ENCODE data around the gene STXBP5L.

The STXBP5L gene

GRCh38 chr3:120983841-120984240, 75.8 kb downstream of the STXBP5L start:
- no peaks in the 10 kb centered on the region for H3K36me3 ChIP-seq (ENCODE audit: insufficient read depth, low read length)
- H3K4me3 ChIP-seq (ENCODE audit: low read length, poor library complexity, severe bottlenecking): no peak overlapping the region
- H3K4me2 ChIP-seq (ENCODE audit: low read depth, low read length, poor library complexity, severe bottlenecking): no peak overlapping the region
- TF ChIP-seq EZH2phosphoT487 (IDR thresholded peaks at IDR 0.05; ENCODE audit: borderline replicate concordance) (no peak), CTCF (conservative IDR thresholded peaks at IDR 0.05; ENCODE audit: low read length) (no peak)
- H3K9me2 ChIP-seq (replicated peaks; ENCODE audit: low read depth, low read length): no peaks in the 10 kb centered on the region
- no peaks in the 10 kb centered on the region for H3F3A ChIP-seq (ENCODE audit: low read depth)
- no peaks in the 10 kb centered on the region for H3K27me3 ChIP-seq (ENCODE audit: insufficient read depth, low read length, poor library complexity, severe bottlenecking)
- no peaks in the 10 kb centered on the region for H3K79me2 ChIP-seq (ENCODE audit: insufficient read depth, low read length)
- H2AFZ ChIP-seq (ENCODE audit: low read length): no peak overlapping the region
- H3K9me3 ChIP-seq (ENCODE audit: insufficient read depth, low read depth, low read length): no peaks in the 10 kb centered on the region; the same call in 1 of the 2 replicates
- no peak overlapping the region for H3K9ac ChIP-seq (ENCODE audit: low read depth, low read length, poor library complexity, severe bottlenecking)
- H4K20me1 ChIP-seq (ENCODE audit: insufficient read depth, low read length, poor library complexity, severe bottlenecking): no peaks in the 10 kb centered on the region
- H3K4me1 ChIP-seq (ENCODE audit: insufficient read depth, low read length, poor library complexity, severe bottlenecking): no peaks in the 10 kb centered on the region

GRCh38 chr3:120985242-120985641, 77.2 kb downstream of the STXBP5L start:
- H3K79me2 ChIP-seq (ENCODE audit: insufficient read depth, low read length): no peaks in the 10 kb centered on the region
- H3K9me3 ChIP-seq (ENCODE audit: insufficient read depth, low read depth, low read length): no peaks in the 10 kb centered on the region; the same call in 1 of the 2 replicates
- no peak for TF ChIP-seq EZH2phosphoT487 (IDR thresholded peaks at IDR 0.05; ENCODE audit: borderline replicate concordance)
- no peak for TF ChIP-seq CTCF (conservative IDR thresholded peaks at IDR 0.05; ENCODE audit: low read length)
- H3K9ac ChIP-seq (ENCODE audit: low read depth, low read length, poor library complexity, severe bottlenecking): no peak overlapping the region
- H2AFZ ChIP-seq (ENCODE audit: low read length): no peak overlapping the region
- no peak overlapping the region for H3K4me3 ChIP-seq (ENCODE audit: low read length, poor library complexity, severe bottlenecking)
- H3F3A ChIP-seq (ENCODE audit: low read depth): no peaks in the 10 kb centered on the region
- H3K4me1 ChIP-seq (ENCODE audit: insufficient read depth, low read length, poor library complexity, severe bottlenecking): no peaks in the 10 kb centered on the region
- H3K36me3 ChIP-seq (ENCODE audit: insufficient read depth, low read length): no peaks in the 10 kb centered on the region
- no peaks in the 10 kb centered on the region for H3K9me2 ChIP-seq (replicated peaks; ENCODE audit: low read depth, low read length)
- no peaks in the 10 kb centered on the region for H4K20me1 ChIP-seq (ENCODE audit: insufficient read depth, low read length, poor library complexity, severe bottlenecking)
- H3K27me3 ChIP-seq (ENCODE audit: insufficient read depth, low read length, poor library complexity, severe bottlenecking): no peaks in the 10 kb centered on the region
- H3K4me2 ChIP-seq (ENCODE audit: low read depth, low read length, poor library complexity, severe bottlenecking): no peak overlapping the region

DNA sequence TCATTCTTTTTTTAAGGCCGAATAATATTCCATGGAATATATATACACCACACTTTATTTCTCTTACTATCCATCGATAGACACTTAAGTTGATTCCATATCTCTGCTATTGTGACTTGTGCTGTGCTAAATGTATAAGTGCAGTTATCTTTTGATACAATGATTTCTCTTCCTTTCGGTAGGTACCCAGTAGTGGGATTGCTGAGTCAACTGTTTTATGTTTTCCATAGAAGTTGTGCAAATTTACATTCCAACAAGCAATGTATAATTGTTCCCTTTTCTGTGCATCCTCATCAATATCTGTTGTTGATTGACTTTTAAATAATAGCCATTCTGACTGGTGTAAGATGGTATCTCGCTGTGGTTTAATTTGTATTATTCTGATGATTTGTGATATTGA, 81.0 kb downstream of the STXBP5L start:
- H3F3A ChIP-seq (ENCODE audit: low read depth): no peaks in the 10 kb centered on the region
- TF ChIP-seq CTCF (conservative IDR thresholded peaks at IDR 0.05; ENCODE audit: low read length) (no peak), EZH2phosphoT487 (IDR thresholded peaks at IDR 0.05; ENCODE audit: borderline replicate concordance) (no peak)
- H4K20me1 ChIP-seq (ENCODE audit: insufficient read depth, low read length, poor library complexity, severe bottlenecking): no peaks in the 10 kb centered on the region
- H3K4me1 ChIP-seq (ENCODE audit: insufficient read depth, low read length, poor library complexity, severe bottlenecking): no peaks in the 10 kb centered on the region
- no peak overlapping the region for H3K4me2 ChIP-seq (ENCODE audit: low read depth, low read length, poor library complexity, severe bottlenecking)
- no peaks in the 10 kb centered on the region for H3K27me3 ChIP-seq (ENCODE audit: insufficient read depth, low read length, poor library complexity, severe bottlenecking)
- no peaks in the 10 kb centered on the region for H3K9me2 ChIP-seq (replicated peaks; ENCODE audit: low read depth, low read length)
- no peak overlapping the region for H2AFZ ChIP-seq (ENCODE audit: low read length)
- no peak overlapping the region for H3K4me3 ChIP-seq (ENCODE audit: low read length, poor library complexity, severe bottlenecking)
- no peaks in the 10 kb centered on the region for H3K79me2 ChIP-seq (ENCODE audit: insufficient read depth, low read length)
- no peaks in the 10 kb centered on the region for H3K9me3 ChIP-seq (ENCODE audit: insufficient read depth, low read depth, low read length)
- no peak overlapping the region for H3K9ac ChIP-seq (ENCODE audit: low read depth, low read length, poor library complexity, severe bottlenecking)
- no peaks in the 10 kb centered on the region for H3K36me3 ChIP-seq (ENCODE audit: insufficient read depth, low read length)
